KMS-11 (cell line): ENCODE results near the gene PDE4D.

Experiments
- H2AFZ ChIP-seq: fragments of 200-600 bp; sonication (generic); 2 replicates; pipeline ENCODE4 v1.6.1; 2016; ENCODE audit warnings: antibody characterized with exemption, mixed run types, low read depth
- H3K27ac ChIP-seq: fragments of 200-600 bp; sonication (generic); 2 replicates; pipeline ENCODE4 v1.6.1; 2016; ENCODE audit warnings: mild to moderate bottlenecking, mixed run types
- H3K27me3 ChIP-seq: fragments of 200-600 bp; sonication (generic); 2 replicates; pipeline ENCODE4 v1.6.1; 2017; ENCODE audit warnings: mild to moderate bottlenecking, low read depth, mixed run types, moderate library complexity; ENCODE audit not compliant: insufficient read depth
- H3K36me3 ChIP-seq: fragments of 200-600 bp; sonication (generic); 2 replicates; pipeline ENCODE4 v1.6.1; 2017; ENCODE audit warnings: mild to moderate bottlenecking, mixed run types; ENCODE audit not compliant: insufficient read depth
- H3K4me1 ChIP-seq: fragments of 200-600 bp; sonication (generic); 2 replicates; pipeline ENCODE4 v1.6.1; 2016; ENCODE audit warnings: mild to moderate bottlenecking, low read depth, mixed run types; ENCODE audit not compliant: poor library complexity, severe bottlenecking
- H3K4me2 ChIP-seq: fragments of 200-600 bp; sonication (generic); 2 replicates; pipeline ENCODE4 v1.7.0; 2016; ENCODE audit warnings: mild to moderate bottlenecking, mixed run types
- H3K4me3 ChIP-seq: fragments of 200-600 bp; sonication (generic); IDR thresholded peaks from 2 replicates; pipeline ENCODE4 v1.6.1; 2017; ENCODE audit warnings: low read depth, low read length, mixed read lengths; ENCODE audit not compliant: insufficient read depth
- H3K79me2 ChIP-seq: fragments of 200-600 bp; sonication (generic); 2 replicates; pipeline ENCODE4 v1.6.1; 2016; ENCODE audit warnings: low read depth, mixed run types; ENCODE audit not compliant: insufficient read depth
- H3K9ac ChIP-seq: fragments of 200-600 bp; sonication (generic); 2 replicates; pipeline ENCODE4 v1.6.1; 2016; ENCODE audit warnings: mild to moderate bottlenecking, mixed run types
- H4K20me1 ChIP-seq: fragments of 200-600 bp; sonication (generic); 2 replicates; pipeline ENCODE4 v1.6.1; 2016; ENCODE audit warnings: mild to moderate bottlenecking, mixed run types; ENCODE audit not compliant: insufficient read depth
- CTCF ChIP-seq: fragments of 200-600 bp; sonication (generic); conservative IDR thresholded peaks from 2 replicates; pipeline ENCODE4 v1.6.1; 2017; ENCODE audit warnings: low read depth, mild to moderate bottlenecking, antibody characterized with exemption, low read length, moderate library complexity, mixed read lengths

The PDE4D gene

GRCh38 chr5:59661954-59662615 is 231.4 kb downstream of the PDE4D start:
- 0 out of 2 replicates have a peak, but pooled peaks have one; percentile 15 for TF ChIP-seq CTCF
- peak overlapping the region; percentile 85 for H3K27ac ChIP-seq
- no peak overlapping the region for H3K4me3 ChIP-seq
- H3K79me2 ChIP-seq = no peaks in the 10 kb centered on the region
- H3K36me3 ChIP-seq = no peaks in the 10 kb centered on the region
- peak overlapping the region; percentile 54 for H3K9ac ChIP-seq
- H3K4me2 ChIP-seq = peak overlapping the region; percentile 89
- peak overlapping the region; percentile 60 for H2AFZ ChIP-seq
- no peaks in the 10 kb centered on the region for H4K20me1 ChIP-seq
- no peaks in the 10 kb centered on the region for H3K27me3 ChIP-seq
- peaks cover 85% of the 10 kb centered on the region for H3K4me1 ChIP-seq

GRCh38 chr5:59661311-59661710 is 232.2 kb downstream of the PDE4D start:
- Histone ChIP-seq H3K4me3 (no peak overlapping the region), H3K79me2 (no peaks in the 10 kb centered on the region), H3K36me3 (no peaks in the 10 kb centered on the region), H3K27me3 (no peaks in the 10 kb centered on the region), H2AFZ (peak overlapping the region; percentile 60; the same call in 1 of the 2 replicates), H3K9ac (peak overlapping the region; percentile 54; the same call in 1 of the 2 replicates), H4K20me1 (no peaks in the 10 kb centered on the region), H3K4me2 (peak overlapping the region; percentile 89), H3K27ac (peak overlapping the region; percentile 85), H3K4me1 (peaks cover 87% of the 10 kb centered on the region)
- no peak for TF ChIP-seq CTCF

DNA sequence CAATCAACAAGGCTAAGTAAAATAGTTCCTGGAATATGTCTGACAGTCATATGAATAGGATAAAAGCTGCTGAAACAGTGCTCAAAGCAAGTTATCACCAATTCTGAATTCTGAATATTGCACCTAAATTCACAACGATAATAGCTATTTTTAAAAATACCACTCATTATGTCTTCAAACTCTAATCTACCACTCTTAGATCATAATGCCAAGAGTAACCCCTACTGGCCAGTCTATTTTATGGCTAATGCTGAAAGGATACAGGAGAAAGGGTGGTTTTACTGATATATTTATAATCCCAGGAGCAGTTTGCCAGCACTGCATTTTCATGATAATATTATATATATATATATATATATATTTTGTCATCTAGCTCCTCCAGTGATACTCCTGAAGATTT is 232.8 kb downstream of the PDE4D start:
- TF ChIP-seq CTCF = peak; percentile 55; the same call in 1 of the 2 replicates
- H3K4me2 ChIP-seq = peak overlapping the region; percentile 57
- no peak overlapping the region; the same call in 1 of the 2 replicates for H3K9ac ChIP-seq
- H3K27me3 ChIP-seq = no peaks in the 10 kb centered on the region
- no peaks in the 10 kb centered on the region for H3K36me3 ChIP-seq
- no peaks in the 10 kb centered on the region for H4K20me1 ChIP-seq
- peak overlapping the region; percentile 19 for H2AFZ ChIP-seq
- H3K79me2 ChIP-seq = no peaks in the 10 kb centered on the region
- peak overlapping the region; percentile 85 for H3K27ac ChIP-seq
- H3K4me3 ChIP-seq = no peak overlapping the region
- peaks cover 91% of the 10 kb centered on the region for H3K4me1 ChIP-seq

GRCh38 chr5:59656351-59657254 is 236.9 kb downstream of the PDE4D start:
- Histone ChIP-seq H2AFZ (no peak overlapping the region), H3K9ac (no peak overlapping the region), H3K4me1 (peaks cover 57% of the 10 kb centered on the region), H4K20me1 (no peaks in the 10 kb centered on the region), H3K27ac (no peak overlapping the region), H3K27me3 (no peaks in the 10 kb centered on the region), H3K4me3 (no peak overlapping the region), H3K4me2 (no peak overlapping the region), H3K36me3 (no peaks in the 10 kb centered on the region), H3K79me2 (no peaks in the 10 kb centered on the region)
- TF ChIP-seq CTCF = no peak
